HEK293 (cell line): Measurements from ENCODE around the gene C16orf86.

ENCODE experiments used
- CTCF ChIA-PET: fragments of 350-600 bp; formaldehyde crosslinking; extraction: SDS; loops from one replicate; lab custom pipeline; 2021; ENCODE audit warnings: antibody characterized with exemption; lab: Yijun Ruan, JAX
- POLR2A ChIA-PET: fragments of 300-600 bp; formaldehyde crosslinking; extraction: SDS; loops from one replicate; lab custom pipeline; 2020; ENCODE audit warnings: antibody characterized with exemption, inconsistent platforms; lab: Yijun Ruan, JAX
- H3K27ac ChIP-seq: fragments of 200-500 bp; sonication (Bioruptor generic); 2 replicates; pipeline ENCODE4 v1.5.1; 2014; ENCODE audit warnings: low read depth, low read length, control low read depth, inconsistent platforms; ENCODE audit errors: extremely low read depth
- H3K36me3 ChIP-seq, 2 experiments: fragments of 200-500 bp in 1 of 2; sonication (Bioruptor generic) in 1 of 2; 1 replicate in 1 of 2; 2 replicates in 1 of 2; pipeline ENCODE4 v1.5.1; 2014 to 2017; ENCODE audit warnings: inconsistent platforms in 2 of 2, low read length in 2 of 2; ENCODE audit not compliant: control insufficient read depth in 2 of 2, insufficient read depth in 1 of 2
- H3K4me1 ChIP-seq: fragments of 200-500 bp; sonication (Bioruptor generic); 2 replicates; pipeline ENCODE4 v1.5.1; 2014; ENCODE audit warnings: mild to moderate bottlenecking, low read length, inconsistent platforms; ENCODE audit not compliant: control insufficient read depth, insufficient read depth
- H3K4me3 ChIP-seq: 2 replicates; pipeline ENCODE4 v1.5.1; 2011; ENCODE audit warnings: low read depth, mild to moderate bottlenecking, control low read depth, low read length, moderate library complexity
- H3K9me3 ChIP-seq: fragments of 200-500 bp; sonication (Bioruptor generic); 2 replicates; pipeline ENCODE4 v1.5.1; 2014; ENCODE audit warnings: low read depth, low read length, inconsistent platforms; ENCODE audit not compliant: control insufficient read depth, insufficient read depth
- GLIS1 ChIP-seq: fragments of 450-650 bp; formaldehyde crosslinking; IDR thresholded peaks from 2 replicates; pipeline ENCODE4 v1.5.1; 2016; ENCODE audit warnings: missing biosample characterization, missing genetic modification characterization
- KLF8 ChIP-seq: fragments of 450-650 bp; formaldehyde crosslinking; IDR thresholded peaks from 2 replicates; pipeline ENCODE4 v1.5.1; 2016; ENCODE audit warnings: missing biosample characterization, missing genetic modification characterization
- OSR2 ChIP-seq: fragments of 450-650 bp; formaldehyde crosslinking; IDR thresholded peaks from 2 replicates; pipeline ENCODE4 v1.5.1; 2016; ENCODE audit warnings: missing biosample characterization, missing genetic modification characterization
- REST ChIP-seq: fragments of 450-650 bp; formaldehyde crosslinking; IDR thresholded peaks from 2 replicates; pipeline ENCODE4 v1.5.1; 2016; ENCODE audit warnings: missing biosample characterization, missing genetic modification characterization
- SCRT1 ChIP-seq: fragments of 450-650 bp; formaldehyde crosslinking; IDR thresholded peaks from 2 replicates; pipeline ENCODE4 v1.5.1; 2016; ENCODE audit warnings: missing biosample characterization, missing genetic modification characterization, borderline replicate concordance
- SETDB1 ChIP-seq: IDR thresholded peaks from one replicate; pipeline ENCODE4 v1.6.1; 2017; ENCODE audit warnings: mild to moderate bottlenecking, low read length, moderate library complexity, mixed read lengths; ENCODE audit not compliant: insufficient read length
- SP7 ChIP-seq: fragments of 450-650 bp; formaldehyde crosslinking; IDR thresholded peaks from 2 replicates; pipeline ENCODE4 v1.5.1; 2016; ENCODE audit warnings: missing biosample characterization, missing genetic modification characterization
- ZBTB8A ChIP-seq: fragments of 450-650 bp; formaldehyde crosslinking; IDR thresholded peaks from 2 replicates; pipeline ENCODE4 v1.5.1; 2016; ENCODE audit warnings: missing biosample characterization, missing genetic modification characterization
- ZFP3 ChIP-seq: fragments of 450-650 bp; formaldehyde crosslinking; IDR thresholded peaks from 2 replicates; pipeline ENCODE4 v1.5.1; 2016; ENCODE audit warnings: low read depth, missing biosample characterization, missing genetic modification characterization
- ZNF121 ChIP-seq: fragments of 450-650 bp; formaldehyde crosslinking; IDR thresholded peaks from 2 replicates; pipeline ENCODE4 v1.5.1; 2016; ENCODE audit warnings: missing biosample characterization, missing genetic modification characterization
- ZNF132 ChIP-seq: fragments of 450-650 bp; formaldehyde crosslinking; IDR thresholded peaks from 2 replicates; pipeline ENCODE4 v1.5.1; 2017; ENCODE audit warnings: missing biosample characterization, missing genetic modification characterization, borderline replicate concordance
- ZNF133 ChIP-seq: fragments of 450-650 bp; formaldehyde crosslinking; IDR thresholded peaks from 2 replicates; pipeline ENCODE4 v1.5.1; 2016; ENCODE audit warnings: missing biosample characterization, missing genetic modification characterization
- ZNF202 ChIP-seq: fragments of 450-650 bp; formaldehyde crosslinking; IDR thresholded peaks from 2 replicates; pipeline ENCODE4 v1.5.1; 2016; ENCODE audit warnings: missing biosample characterization, missing genetic modification characterization, borderline replicate concordance
- ZNF274 ChIP-seq, 2 experiments: fragments of 200-500 bp in 1 of 2; fragments of 450-650 bp in 1 of 2; sonication (Bioruptor generic) in 1 of 2; formaldehyde crosslinking in 1 of 2; IDR thresholded peaks; 2 replicates each; pipeline versions ENCODE4 v1.5.1 to v1.6.1; 2014 to 2016; ENCODE audit warnings: borderline replicate concordance in 1 of 2, inconsistent platforms in 1 of 2, low read length in 1 of 2, missing biosample characterization in 1 of 2, missing genetic modification characterization in 1 of 2
- ZNF324 ChIP-seq: fragments of 450-650 bp; formaldehyde crosslinking; IDR thresholded peaks from 2 replicates; pipeline ENCODE4 v1.5.1; 2016; ENCODE audit warnings: missing biosample characterization, missing genetic modification characterization
- ZNF37A ChIP-seq: fragments of 450-650 bp; IDR thresholded peaks from 2 replicates; pipeline ENCODE4 v1.5.1; 2018; ENCODE audit warnings: missing biosample characterization, missing genetic modification characterization
- ZNF426 ChIP-seq: fragments of 450-650 bp; formaldehyde crosslinking; IDR thresholded peaks from 2 replicates; pipeline ENCODE4 v1.5.1; 2017; ENCODE audit warnings: missing biosample characterization, missing genetic modification characterization, mild to moderate bottlenecking, inconsistent platforms, moderate library complexity
- ZNF433 ChIP-seq: fragments of 450-650 bp; formaldehyde crosslinking; IDR thresholded peaks from 2 replicates; pipeline ENCODE4 v1.5.1; 2016; ENCODE audit warnings: missing biosample characterization, missing genetic modification characterization, low read depth
- ZNF558 ChIP-seq: fragments of 450-650 bp; formaldehyde crosslinking; IDR thresholded peaks from 2 replicates; pipeline ENCODE4 v1.5.1; 2016; ENCODE audit warnings: missing biosample characterization, missing genetic modification characterization
- ZNF76 ChIP-seq: fragments of 450-650 bp; formaldehyde crosslinking; IDR thresholded peaks from 2 replicates; pipeline ENCODE4; 2016; ENCODE audit warnings: low read depth, missing biosample characterization, missing genetic modification characterization, borderline replicate concordance
- ZNF777 ChIP-seq: fragments of 450-650 bp; formaldehyde crosslinking; IDR thresholded peaks from 2 replicates; pipeline ENCODE4 v1.5.1; 2017; ENCODE audit warnings: missing biosample characterization, missing genetic modification characterization, borderline replicate concordance

The C16orf86 gene

GRCh38 chr16:67655363-67655762, 11.3 kb upstream of the C16orf86 start:
- CTCF ChIA-PET = interaction anchor here (1.7 kb wide), 1 partner anchor 9 kb away, joined by 3 read pairs; no protein-coding TSS in a partner anchor
- POLR2A ChIA-PET = no interaction called here

GRCh38 chr16:67656344-67657016, 10.1 kb upstream of the C16orf86 start:
- peaks cover 7% of the 10 kb centered on the region; the same call in 1 of the 2 replicates for H3K4me1 ChIP-seq
- ChIA-PET CTCF (interaction anchor here (0.9 to 1.7 kb wide), 2 partner anchors 8 to 175 kb away, joined by 3 read pairs; partner anchors contain the start of gene ATP6V0D1), POLR2A (interaction anchor here (0.6 kb wide), 2 partner anchors 46 to 184 kb away, joined by 3 to 4 read pairs; no protein-coding TSS in a partner anchor)
- H3K36me3 ChIP-seq = peaks cover 0 to 46% of the 10 kb centered on the region in 2 experiments; a peak in 1 of 3 replicates
- H3K4me3 ChIP-seq = no peak overlapping the region
- TF ChIP-seq SCRT1 (tag by site-specific recombination) (no peak), ZNF274 (IDR thresholded peaks at IDR 0.05; ENCODE audit: low read length) (no peak), ZNF274 (tag by site-specific recombination; IDR thresholded peaks at IDR 0.05; ENCODE audit: borderline replicate concordance) (no peak), SETDB1 (no peak), ZBTB8A (tag by site-specific recombination) (no peak), ZNF558 (tag by site-specific recombination) (no peak), ZNF324 (tag by site-specific recombination) (no peak), ZNF76 (no peak), ZNF426 (tag by site-specific recombination) (no peak), ZNF202 (tag by site-specific recombination) (no peak), REST (tag by site-specific recombination) (no peak), ZNF37A (no peak), ZNF121 (tag by site-specific recombination) (no peak), ZNF132 (tag by site-specific recombination) (no peak), KLF8 (tag by site-specific recombination) (no peak), ZNF433 (tag by site-specific recombination) (no peak)
- no peak overlapping the region for H3K27ac ChIP-seq
- no peaks in the 10 kb centered on the region for H3K9me3 ChIP-seq

More at GRCh38 chr16:67655363-67655762, 11.3 kb upstream of the C16orf86 start:
- TF ChIP-seq GLIS1 (tag by site-specific recombination) (peak; percentile 59), ZNF777 (tag by site-specific recombination) (no peak), ZFP3 (tag by site-specific recombination) (no peak), OSR2 (no peak), ZNF133 (tag by site-specific recombination) (no peak), SP7 (tag by site-specific recombination) (no peak)
- H3K27ac ChIP-seq = no peak overlapping the region
- H3K9me3 ChIP-seq = no peaks in the 10 kb centered on the region
- H3K4me3 ChIP-seq = no peak overlapping the region
- peaks cover 7% of the 10 kb centered on the region; the same call in 1 of the 2 replicates for H3K4me1 ChIP-seq
- peaks cover 0 to 46% of the 10 kb centered on the region in 2 experiments; a peak in 1 of 3 replicates for H3K36me3 ChIP-seq
